WI38 (cell line): Measurements from ENCODE around the gene PTP4A1.
A peak's percentile ranks its signal among the peaks of the same experiment; 100 is the strongest.

Experiments
- H3K4me3 ChIP-seq: 2 replicates; pipeline ENCODE4 v1.5.1; 2011; ENCODE audit warnings: low read depth, mild to moderate bottlenecking, control low read depth, low read length
- CTCF ChIP-seq: IDR thresholded peaks from 2 replicates; pipeline ENCODE4 v1.5.1; 2012; ENCODE audit warnings: low read depth, mild to moderate bottlenecking, control low read depth, low read length

PTP4A1 gene

GRCh38 chr6:63574554-63574900 is 2.2 kb downstream of the PTP4A1 start:
- TF ChIP-seq CTCF, result no peak
- peak overlapping the region; percentile 83 for H3K4me3 ChIP-seq

GRCh38 chr6:63576147-63576772 is 4.0 kb downstream of the PTP4A1 start:
- no peak for TF ChIP-seq CTCF
- no peak overlapping the region for H3K4me3 ChIP-seq

DNA sequence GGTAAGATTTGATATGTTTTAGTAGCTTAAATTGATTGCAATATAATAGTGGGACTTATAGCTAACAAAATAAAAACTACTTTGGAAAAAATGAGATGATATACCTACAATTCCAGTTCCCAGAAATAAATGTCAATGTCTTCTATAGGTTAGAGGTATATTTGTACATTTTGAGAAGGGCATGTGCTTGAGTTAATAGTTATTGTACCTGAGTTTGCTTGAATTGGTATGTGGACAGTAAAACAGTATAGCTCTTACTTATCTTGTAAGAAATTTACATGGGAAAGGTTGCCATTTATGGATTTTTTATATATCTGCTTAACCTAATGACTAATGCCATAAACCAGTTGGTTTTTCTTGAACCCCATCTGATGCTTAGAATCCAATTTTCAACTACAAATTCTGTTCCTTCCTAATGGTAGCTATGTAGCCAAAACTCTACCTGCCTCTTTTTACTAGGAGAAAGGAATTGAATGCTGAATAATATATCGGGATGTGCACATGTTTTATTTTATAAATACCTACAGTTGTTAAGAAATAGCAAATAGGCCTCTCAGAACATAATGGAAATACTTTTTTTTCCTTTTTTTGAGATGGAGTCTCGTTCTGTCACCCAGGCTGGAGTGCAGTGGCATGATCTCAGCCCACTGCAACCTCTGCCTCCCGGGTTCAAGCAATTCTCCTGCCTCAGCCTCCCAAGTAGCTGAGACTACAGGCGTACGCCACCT is 4.9 kb downstream of the PTP4A1 start:
- H3K4me3 ChIP-seq, result no peak overlapping the region
- TF ChIP-seq CTCF, result no peak

- no peak for TF ChIP-seq CTCF
- no peak overlapping the region for H3K4me3 ChIP-seq
Observed at GRCh38 chr6:63578757-63579156, 6.5 kb downstream of the PTP4A1 start.

DNA sequence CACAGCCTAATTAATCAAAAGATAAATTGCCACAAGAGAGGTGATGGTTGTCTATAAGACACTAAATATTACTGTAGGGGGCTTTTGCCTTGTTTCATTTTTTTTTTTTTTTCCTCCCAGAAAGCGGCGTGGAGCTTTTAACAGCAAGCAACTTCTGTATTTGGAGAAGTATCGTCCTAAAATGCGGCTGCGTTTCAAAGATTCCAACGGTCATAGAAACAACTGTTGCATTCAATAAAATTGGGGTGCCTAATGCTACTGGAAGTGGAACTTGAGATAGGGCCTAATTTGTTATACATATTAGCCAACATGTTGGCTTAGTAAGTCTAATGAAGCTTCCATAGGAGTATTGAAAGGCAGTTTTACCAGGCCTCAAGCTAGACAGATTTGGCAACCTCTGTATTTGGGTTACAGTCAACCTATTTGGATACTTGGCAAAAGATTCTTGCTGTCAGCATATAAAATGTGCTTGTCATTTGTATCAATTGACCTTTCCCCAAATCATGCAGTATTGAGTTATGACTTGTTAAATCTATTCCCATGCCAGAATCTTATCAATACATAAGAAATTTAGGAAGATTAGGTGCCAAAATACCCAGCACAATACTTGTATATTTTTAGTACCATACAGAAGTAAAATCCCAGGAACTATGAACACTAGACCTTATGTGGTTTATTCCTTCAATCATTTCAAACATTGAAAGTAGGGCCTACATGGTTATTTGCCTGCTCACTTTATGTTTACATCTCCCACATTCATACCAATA is 7.8 kb downstream of the PTP4A1 start:
- no peak for TF ChIP-seq CTCF
- no peak overlapping the region for H3K4me3 ChIP-seq

GRCh38 chr6:63580704-63580961 is 8.4 kb downstream of the PTP4A1 start:
- H3K4me3 ChIP-seq, result no peak overlapping the region
- no peak for TF ChIP-seq CTCF

DNA sequence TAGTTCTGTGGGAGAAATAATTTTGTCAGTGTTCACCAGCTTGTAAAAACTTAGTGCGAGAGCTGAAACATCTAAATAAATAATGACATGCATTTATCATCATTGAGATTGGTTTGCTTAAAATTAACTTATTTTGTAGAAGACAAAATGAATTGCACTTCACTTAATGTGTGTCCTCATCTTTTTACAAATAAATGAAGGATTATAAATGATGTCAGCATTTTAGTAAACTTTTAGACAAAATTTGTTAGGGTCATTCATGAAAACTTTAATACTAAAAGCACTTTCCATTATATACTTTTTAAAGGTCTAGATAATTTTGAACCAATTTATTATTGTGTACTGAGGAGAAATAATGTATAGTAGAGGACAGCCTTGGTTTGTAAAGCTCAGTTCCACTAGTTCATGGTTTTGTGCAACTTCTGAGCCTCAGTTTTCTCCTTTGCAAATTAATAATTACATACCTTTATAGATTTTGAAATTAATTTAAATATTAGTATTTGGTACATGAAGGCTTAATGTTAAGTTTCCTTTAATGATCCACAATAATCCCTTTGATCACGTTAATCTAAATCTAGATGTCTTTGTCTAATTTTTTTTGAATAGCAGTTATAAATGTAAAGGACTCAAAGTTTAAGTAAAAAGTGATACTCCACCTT is 9.2 kb downstream of the PTP4A1 start:
- TF ChIP-seq CTCF, result no peak
- H3K4me3 ChIP-seq, result no peak overlapping the region
